GM12892 (cell line): ENCODE results near the gene FHL2.

Experiments
- POLR2AphosphoS5 ChIP-seq: IDR thresholded peaks from 2 replicates; pipeline ENCODE4 v1.6.1; 2011; ENCODE audit warnings: low read depth, low read length, control low read depth
- TAF1 ChIP-seq: IDR thresholded peaks from 2 replicates; pipeline ENCODE4 v1.6.1; 2011; ENCODE audit warnings: low read depth, mild to moderate bottlenecking, control low read depth, low read length, borderline replicate concordance

DNA sequence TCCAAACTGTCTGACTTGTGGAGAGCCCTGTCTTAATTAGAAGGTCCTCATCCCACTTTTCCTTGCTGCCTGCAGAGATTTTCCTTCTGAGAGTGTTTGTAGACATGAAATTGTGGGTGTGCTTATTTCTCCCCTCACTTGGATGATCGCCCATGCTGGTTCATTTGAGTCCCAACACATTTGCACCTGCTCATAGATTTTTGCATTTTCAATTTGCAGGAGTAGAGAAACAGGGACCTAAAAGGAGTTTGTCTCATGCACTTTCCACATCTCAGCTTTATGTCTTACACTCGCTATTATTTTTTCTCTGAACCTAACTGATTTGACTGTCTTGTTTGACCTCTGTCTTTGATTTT is 33.2 kb upstream of the FHL2 start:
- TF ChIP-seq TAF1 (no peak), POLR2AphosphoS5 (no peak)
